GM12878 (cell line): ENCODE data around the gene RGL1. TPM values are rescaled to one million over a fixed set of nuclear protein-coding genes. Genes with fewer than 3 reads are reported as not detected.

Experiments used
- ATAC-seq: fragments of 200-7000 bp; cut with Tn5 transposase; 3 replicates; pipeline ENCODE4 v1.9.1; 2020; ENCODE audit warnings: mild to moderate bottlenecking, moderate library complexity
- BruUV-seq: library from RNA; stranded (reverse); fragments of 400-500 nt; replicated peaks from 2 replicates; lab custom pipeline; 2021; lab: Mats Ljungman, UMichigan
- CTCF ChIA-PET: fragments of 300-600 bp; sonication (Branson Sonifier 250); formaldehyde crosslinking; extraction: SDS; loops from one replicate; lab custom pipeline; 2021; ENCODE audit warnings: inconsistent platforms; lab: Yijun Ruan, JAX
- POLR2A ChIA-PET: fragments of 350-600 bp; formaldehyde crosslinking; extraction: SDS; loops from one replicate; lab custom pipeline; 2021; ENCODE audit warnings: inconsistent platforms; lab: Charles Lee
- RAD21 ChIA-PET: fragments of 300-600 bp; sonication (Branson Sonifier 250); formaldehyde crosslinking; loops from one replicate; lab custom pipeline; 2023; ENCODE audit warnings: antibody characterized with exemption; ENCODE audit not compliant: unreplicated experiment; lab: Charles Lee
- SMC1A ChIA-PET: fragments of 300-600 bp; sonication (Branson Sonifier 250); formaldehyde crosslinking; loops from one replicate; lab custom pipeline; 2023; ENCODE audit not compliant: unreplicated experiment, uncharacterized antibody; lab: Charles Lee
- DNase-seq: peaks from one replicate; pipeline ENCODE4 v3.0.0-alpha.2; 2011; ENCODE audit warnings: low read depth, low spot score
- FAIRE-seq: peaks from 3 replicates; lab custom pipeline; 2011; peaks lifted over from hg19 to GRCh38; lab: Jason Lieb, UNC
- H2AFZ ChIP-seq: 2 replicates; pipeline ENCODE4 v1.6.0; 2011; ENCODE audit warnings: low read depth, low read length, control low read depth; ENCODE audit not compliant: control insufficient read depth
- H3K27ac ChIP-seq: 2 replicates; pipeline ENCODE4 v1.5.1; 2011; ENCODE audit warnings: control low read depth; ENCODE audit not compliant: control insufficient read depth, insufficient read depth
- H3K27me3 ChIP-seq, 2 experiments: replicated peaks in 1 of 2; 2 replicates each; pipeline versions ENCODE4 v1.6.0 to v1.6.1; 2011; ENCODE audit warnings: low read length in 1 of 2; ENCODE audit not compliant: control insufficient read depth in 2 of 2, insufficient read depth in 2 of 2
- H3K36me3 ChIP-seq, 2 experiments: 2 replicates each; pipeline ENCODE4 v1.5.1; 2011; ENCODE audit warnings: low read length in 1 of 2; ENCODE audit not compliant: control insufficient read depth in 2 of 2, insufficient read depth in 2 of 2
- H3K4me1 ChIP-seq: 2 replicates; pipeline ENCODE4 v1.6.1; 2011; ENCODE audit warnings: mild to moderate bottlenecking, low read length, moderate library complexity, mixed read lengths; ENCODE audit not compliant: control insufficient read depth, insufficient read depth
- H3K4me2 ChIP-seq: 2 replicates; pipeline ENCODE4 v1.6.0; 2011; ENCODE audit warnings: control low read depth; ENCODE audit not compliant: control insufficient read depth, insufficient read depth
- H3K4me3 ChIP-seq: fragments of 200-600 bp; sonication (generic); 2 replicates; pipeline ENCODE4 v1.5.1; 2016
- H3K79me2 ChIP-seq: 2 replicates; pipeline ENCODE4 v1.6.0; 2011; ENCODE audit warnings: low read length; ENCODE audit not compliant: control insufficient read depth, insufficient read depth
- H3K9ac ChIP-seq: 2 replicates; pipeline ENCODE4 v1.8.0; 2011; ENCODE audit warnings: low read length, control low read depth, mixed read lengths; ENCODE audit not compliant: control insufficient read depth, insufficient read depth
- H3K9me3 ChIP-seq: replicated peaks from 3 replicates; pipeline ENCODE4 v1.5.1; 2011; ENCODE audit warnings: mild to moderate bottlenecking, low read length; ENCODE audit not compliant: control insufficient read depth, insufficient read depth
- H4K20me1 ChIP-seq: 2 replicates; pipeline ENCODE4 v1.6.0; 2011; ENCODE audit not compliant: control insufficient read depth, insufficient read depth
- ATF2 ChIP-seq: IDR thresholded peaks from 2 replicates; pipeline ENCODE4 v1.6.1; 2012; ENCODE audit warnings: low read length, inconsistent platforms
- HDAC6 ChIP-seq: fragments of 200-600 bp; sonication (generic); IDR thresholded peaks from one replicate; pipeline ENCODE4 v1.8.0; 2017; ENCODE audit warnings: antibody characterized with exemption; ENCODE audit not compliant: unreplicated experiment
- JUNB ChIP-seq: IDR thresholded peaks from 2 replicates; pipeline ENCODE4 v1.6.1; 2016; ENCODE audit warnings: antibody characterized with exemption, mild to moderate bottlenecking
- MTA3 ChIP-seq: IDR thresholded peaks from 2 replicates; pipeline ENCODE4 v1.6.1; 2012; ENCODE audit warnings: low read length, inconsistent platforms, borderline replicate concordance
- NKRF ChIP-seq: fragments of 450-650 bp; conservative IDR thresholded peaks from 2 replicates; pipeline ENCODE4 v1.6.1; 2017; ENCODE audit warnings: mild to moderate bottlenecking, moderate library complexity
- RBBP5 ChIP-seq: fragments of 200-600 bp; sonication (generic); conservative IDR thresholded peaks from 2 replicates; pipeline ENCODE4 v1.6.1; 2016
- RELA ChIP-seq: fragments of 450-650 bp; IDR thresholded peaks from 2 replicates; pipeline ENCODE4 v1.8.0; 2014; ENCODE audit warnings: borderline replicate concordance; ENCODE audit not compliant: partially characterized antibody
- RUNX3 ChIP-seq: IDR thresholded peaks from 2 replicates; pipeline ENCODE4 v1.6.1; 2012; ENCODE audit warnings: low read length, inconsistent platforms
- STAT3 ChIP-seq: IDR thresholded peaks from 2 replicates; pipeline ENCODE4 v1.6.1; 2011; ENCODE audit warnings: low read depth, low read length, improper control_type of control experiment
- TCF12 ChIP-seq: IDR thresholded peaks from 2 replicates; pipeline ENCODE4 v1.6.1; 2011; ENCODE audit warnings: low read depth, mild to moderate bottlenecking, low read length
- ZBTB11 ChIP-seq: fragments of 450-650 bp; formaldehyde crosslinking; IDR thresholded peaks from 2 replicates; pipeline ENCODE4 v1.5.0; 2022; ENCODE audit warnings: mild to moderate bottlenecking, missing genetic modification characterization
- WGBS: methylation state at CpG from one replicate; pipeline ENCODE4 v1.1.6; 2016; ENCODE audit warnings: low lambda C conversion rate; ENCODE audit not compliant: insufficient replicate concordance, insufficient coverage; ENCODE audit errors: missing lambda C conversion rate; 5-methylcytosine and 5-hydroxymethylcytosine counted together
- in situ Hi-C: fragments of 300-500 bp; cut with MboI; formaldehyde crosslinking; loops from 9 replicates; pipeline ENCODE4 v1.14.3; 2018; ENCODE audit warnings: mixed read lengths
- intact Hi-C: fragments of 100-400 bp; cut with micrococcal nuclease; formaldehyde crosslinking; loops from one replicate; pipeline ENCODE4 v1.14.2; 2022; ENCODE audit not compliant: unreplicated experiment
- polyA plus RNA-seq, 11 experiments: library from polyadenylated mRNA; depleted of rRNA in 4 of 11; unstranded in 6 of 11; stranded (reverse) in 5 of 11; fragments of >200 nt; fragmentation: Nextera tagmentation in 4 of 11; fragmentation: Illumina TruSeq in 1 of 11; extraction: Ambion mirVana in 4 of 11; extraction: Trizol in 1 of 11; gene quantifications; 1 replicate in 1 of 11; 2 replicates in 10 of 11; pipeline versions ENCODE4 v1.2.1 to v1.2.3, GENCODE V29; 2011 to 2016; ENCODE audit warnings: inconsistent platforms in 2 of 11, missing spikeins in 2 of 11, low read depth in 1 of 11
- total RNA-seq, 4 experiments: library from RNA; depleted of rRNA in 3 of 4; stranded (reverse); fragments of >200 nt in 3 of 4; fragmentation: Illumina TruSeq in 1 of 4; extraction: Trizol in 1 of 4; gene quantifications; 2 replicates each; pipeline versions ENCODE4 v1.2.1 to v1.2.3, GENCODE V29; 2013 to 2021

RGL1 gene
- total and polyA plus RNA-seq, 10 of the 15 experiments (the other 5 are each of a cell fraction or from before 2014, with no cell fraction given): 8.1 to 25.0 (median 19.0) TPM

GRCh38 chr1:183947988-183948387, 143.1 kb downstream of the RGL1 start (continued):
- no peak for TF ChIP-seq TCF12
- TF ChIP-seq ATF2: no peak
- no peak for TF ChIP-seq ZBTB11

GRCh38 chr1:183952101-183952500, 147.2 kb downstream of the RGL1 start:
- no peak for TF ChIP-seq RELA
- TF ChIP-seq NKRF: no peak
- no peak for TF ChIP-seq RBBP5
- TF ChIP-seq MTA3: no peak
- no peak for TF ChIP-seq JUNB
- TF ChIP-seq HDAC6: no peak
- no peak for TF ChIP-seq RUNX3
- no peak for TF ChIP-seq STAT3
- no peak overlapping the region for H3K27ac ChIP-seq
- CTCF ChIA-PET: interaction anchor here (1.3 to 1.8 kb wide), 3 partner anchors 18 to 267 kb away, joined by 3 to 4 read pairs (median 4); no protein-coding TSS in a partner anchor
- H3K9ac ChIP-seq: no peak overlapping the region
- FAIRE-seq: no peak
- H3K79me2 ChIP-seq: no peaks in the 10 kb centered on the region
- H3K36me3 ChIP-seq: no peaks in the 10 kb centered on the region
- H3K9me3 ChIP-seq: peaks cover 6% of the 10 kb centered on the region; the same call in 2 of the 3 replicates
- intact Hi-C loops: no loop called here
- SMC1A ChIA-PET: interaction anchor here (1.0 to 2.2 kb wide), 2 partner anchors 9 to 12 kb away, joined by 3 to 12 read pairs; no protein-coding TSS in a partner anchor
- in situ Hi-C loops: no loop called here
- H3K4me3 ChIP-seq: no peak overlapping the region
- 48% methylated on average over 1 of the region's 1 CpG for WGBS
- no peak overlapping the region for H2AFZ ChIP-seq
- RAD21 ChIA-PET: no interaction called here
- no peak for ATAC-seq
- no peak overlapping the region for H3K4me2 ChIP-seq
- no peaks in the 10 kb centered on the region for H4K20me1 ChIP-seq
- DNase-seq: no peak
- peaks cover 0 to 2% of the 10 kb centered on the region in 2 experiments; a peak in 1 of 4 replicates for H3K27me3 ChIP-seq
- peaks cover 13% of the 10 kb centered on the region for H3K4me1 ChIP-seq
- POLR2A ChIA-PET: no interaction called here
- BruUV-seq: no TSS peak
